Measurements from ENCODE around the gene PER3.

Gene PER3

GRCh38 chr1:7878027-7878426 is 93.9 kb downstream of the PER3 start:
- DNase-seq = no peak

- DNase-seq = no peak
Measured at GRCh38 chr1:7879228-7879627, 95.1 kb downstream of the PER3 start.

- no peak for DNase-seq
Measured at GRCh38 chr1:7884757-7885156, 100.7 kb downstream of the PER3 start.

DNA sequence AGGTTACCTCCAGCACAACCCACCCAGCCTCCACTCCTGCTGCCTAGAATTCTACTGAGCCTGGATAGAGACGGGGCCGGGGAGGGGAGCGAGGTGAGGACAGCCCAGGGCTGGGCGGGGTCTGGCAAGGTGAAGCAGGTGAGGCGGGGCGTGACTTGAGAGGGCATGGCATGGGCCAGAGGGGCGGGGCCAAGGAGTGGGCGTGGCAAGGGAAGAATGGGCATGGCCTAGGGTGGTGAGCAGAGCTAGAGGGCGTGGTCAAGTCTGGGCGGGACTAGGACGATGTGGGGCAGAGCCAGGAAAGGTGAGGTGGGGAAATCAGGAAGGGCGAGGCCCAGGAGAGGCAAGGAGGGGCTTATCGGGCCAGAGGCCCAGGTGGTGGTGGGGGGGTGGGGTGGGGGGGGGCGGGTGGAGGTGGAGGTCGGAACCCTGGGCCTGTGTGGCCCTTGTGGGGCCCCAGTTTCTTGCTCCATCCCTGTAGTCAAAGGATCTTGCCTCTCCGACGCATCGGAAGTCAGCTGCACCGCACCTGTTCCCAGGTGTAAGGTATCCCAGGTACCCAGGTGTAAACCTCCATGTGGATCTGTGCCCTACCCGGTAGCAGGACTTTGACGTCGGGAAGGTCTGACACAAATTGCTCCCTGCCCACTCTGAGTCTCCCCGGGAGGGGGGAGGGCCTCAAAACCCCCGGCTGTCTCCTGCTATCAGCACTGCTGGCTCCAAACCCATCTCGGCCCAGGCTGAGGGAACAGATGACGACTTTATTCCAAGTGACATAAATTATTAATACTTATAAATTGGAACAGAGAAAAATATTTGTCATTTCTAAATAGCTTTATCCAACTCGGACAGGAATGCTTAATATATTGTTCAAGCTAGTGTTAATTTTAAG is 101.7 kb downstream of the PER3 start:
- no peak for DNase-seq

- DNase-seq = peak; percentile 82
Measured at GRCh38 chr1:7886405-7886745, 102.3 kb downstream of the PER3 start.

DNA sequence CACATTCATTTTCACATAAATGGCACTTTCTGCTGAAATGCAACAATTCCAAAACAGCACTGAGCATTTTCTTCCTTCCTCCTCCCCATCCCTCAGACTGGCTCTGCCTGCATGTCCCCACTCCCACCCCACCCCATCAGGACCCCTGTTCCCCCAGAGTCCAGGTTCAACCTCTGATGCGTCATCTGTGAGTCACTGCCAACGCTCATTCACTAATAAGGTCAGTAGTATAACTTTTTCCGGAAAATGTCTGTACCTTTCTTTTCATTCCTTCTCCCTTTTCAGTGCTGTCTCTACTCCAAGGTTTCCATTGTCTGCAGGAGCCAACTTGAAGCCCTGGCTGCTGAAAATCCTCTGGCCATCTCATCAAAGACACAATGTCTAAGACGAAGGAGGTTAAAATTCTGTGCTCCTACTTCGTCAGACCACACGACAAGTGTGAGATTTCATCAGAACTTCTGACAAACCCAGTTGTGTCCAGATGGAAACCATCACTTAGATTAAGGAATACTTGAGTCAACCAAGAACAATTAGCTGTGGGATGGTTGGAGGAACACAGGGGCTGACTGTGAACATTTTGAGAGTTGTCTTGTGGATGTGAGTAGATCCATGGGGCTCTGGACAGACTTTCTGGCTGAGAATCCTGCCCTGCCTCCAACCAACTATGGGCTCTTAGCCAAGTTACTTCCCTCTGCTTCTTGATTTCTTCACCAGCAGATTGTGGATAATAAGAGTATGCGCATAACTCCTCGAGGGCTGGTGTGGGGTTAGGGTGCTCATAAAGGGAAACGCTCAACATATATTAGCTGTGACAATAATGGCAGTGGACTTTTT is 104.4 kb downstream of the PER3 start:
- DNase-seq = no peak

DNA sequence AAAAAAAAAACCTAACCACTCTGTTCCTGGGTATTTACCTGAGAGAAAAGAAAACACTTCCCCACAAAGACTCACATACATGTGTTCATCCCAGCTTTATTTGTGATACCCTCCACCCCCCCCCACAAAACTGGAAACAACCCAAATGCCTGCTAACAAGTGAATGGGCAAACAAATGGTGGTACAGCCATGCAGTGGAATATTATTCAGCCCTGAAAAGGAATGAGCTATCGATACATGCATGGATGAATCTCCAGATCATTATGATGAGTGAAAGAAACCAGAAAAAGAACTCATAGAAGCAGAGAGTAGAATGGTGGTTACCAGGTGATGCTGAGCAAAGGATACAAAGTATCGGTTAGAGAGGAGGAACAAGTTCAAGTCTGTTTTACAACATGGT is 106.8 kb downstream of the PER3 start:
- DNase-seq = no peak

DNA sequence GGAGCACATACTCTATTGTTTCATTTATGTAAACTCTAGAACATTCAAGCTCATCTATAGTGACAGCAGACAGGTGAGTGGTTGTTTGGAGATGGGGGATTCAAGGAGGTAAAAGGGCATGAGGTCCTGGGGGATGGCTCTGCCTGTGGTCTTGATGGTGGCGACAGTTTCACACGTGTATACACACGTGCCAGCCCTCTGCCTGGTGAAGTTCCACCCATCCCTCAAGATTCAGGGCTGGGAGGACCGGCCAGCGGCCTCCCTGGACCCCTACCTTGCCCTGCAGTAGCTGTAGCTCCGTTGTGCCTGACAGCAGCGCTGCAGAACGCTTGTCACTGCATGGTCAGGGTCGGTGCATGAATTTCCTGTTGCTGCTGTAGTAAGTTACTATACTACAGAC is 107.7 kb downstream of the PER3 start:
- DNase-seq = no peak

DNA sequence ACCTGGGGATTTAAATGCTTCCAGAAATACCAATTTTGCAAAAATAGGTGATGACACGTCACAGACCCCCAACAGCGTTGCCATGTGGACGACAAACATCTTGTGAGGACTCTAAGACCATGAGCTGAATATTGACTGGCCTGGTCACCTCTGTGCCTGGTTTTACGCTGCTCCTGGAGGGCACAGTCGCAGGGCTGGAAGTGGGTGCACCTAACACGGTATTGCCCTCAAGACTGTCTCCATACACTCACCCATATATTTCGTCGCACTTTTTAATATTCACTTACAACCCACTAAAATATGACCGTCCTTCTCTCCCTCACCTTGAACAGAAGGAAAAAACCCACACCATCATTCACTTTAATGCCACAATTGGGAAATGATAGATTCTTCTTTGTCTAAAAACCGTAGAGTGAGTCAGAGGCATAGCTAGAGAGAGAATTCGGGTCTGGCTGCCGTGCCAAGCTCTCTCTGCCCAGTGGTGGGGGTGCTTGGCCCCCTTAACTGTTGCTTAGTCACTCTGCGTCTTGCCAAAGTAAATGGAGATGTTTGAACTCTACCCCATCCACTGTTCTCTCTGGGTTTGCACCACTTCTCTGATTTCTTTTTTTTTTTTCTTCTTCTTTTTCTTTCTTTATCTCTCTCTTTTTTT is 109.6 kb downstream of the PER3 start:
- no peak for DNase-seq
